GM12878 (cell line): Measurements from ENCODE around the gene SLC45A1. TPM values are rescaled to one million over a fixed set of nuclear protein-coding genes. Genes with fewer than 3 reads are reported as not detected.

Experiments
- CHD1 ChIP-seq: IDR thresholded peaks from 2 replicates; pipeline ENCODE4 v1.6.1; 2012; ENCODE audit warnings: low read depth, low read length, improper control_type of control experiment
- CREB1 ChIP-seq: IDR thresholded peaks from 2 replicates; pipeline ENCODE4 v1.6.1; 2012; ENCODE audit warnings: low read depth, mild to moderate bottlenecking, inconsistent platforms
- FOXM1 ChIP-seq: IDR thresholded peaks from 2 replicates; pipeline ENCODE4 v1.6.1; 2012; ENCODE audit warnings: low read depth, mild to moderate bottlenecking, inconsistent platforms, low read length, moderate library complexity
- IRF4 ChIP-seq: IDR thresholded peaks from 2 replicates; pipeline ENCODE4 v1.6.1; 2011; ENCODE audit warnings: low read depth, low read length
- POU2F2 ChIP-seq: IDR thresholded peaks from 3 replicates; pipeline ENCODE4 v1.6.1; 2011; ENCODE audit warnings: low read depth, mild to moderate bottlenecking, low read length, borderline replicate concordance
- SIN3A ChIP-seq: IDR thresholded peaks from 2 replicates; pipeline ENCODE4 v1.6.1; 2012; ENCODE audit warnings: low read depth, low read length, improper control_type of control experiment
- STAT1 ChIP-seq: fragments of 450-650 bp; conservative IDR thresholded peaks from 2 replicates; pipeline ENCODE4 v1.6.1; 2014; ENCODE audit warnings: antibody characterized with exemption, mild to moderate bottlenecking
- SUPT20H ChIP-seq: IDR thresholded peaks from 2 replicates; pipeline ENCODE4 v1.6.1; 2011; ENCODE audit warnings: low read depth, mild to moderate bottlenecking, low read length, moderate library complexity, borderline replicate concordance; ENCODE audit not compliant: control insufficient read depth
- WRNIP1 ChIP-seq: IDR thresholded peaks from 2 replicates; pipeline ENCODE4 v1.6.1; 2011; ENCODE audit warnings: low read depth, low read length, improper control_type of control experiment, borderline replicate concordance
- ZBTB40 ChIP-seq: fragments of 450-650 bp; IDR thresholded peaks from 2 replicates; pipeline ENCODE4 v1.6.1; 2016; ENCODE audit warnings: mild to moderate bottlenecking, moderate library complexity, borderline replicate concordance
- polyA plus RNA-seq, 11 experiments: library from polyadenylated mRNA; depleted of rRNA in 4 of 11; unstranded in 6 of 11; stranded (reverse) in 5 of 11; fragments of >200 nt; fragmentation: Nextera tagmentation in 4 of 11; fragmentation: Illumina TruSeq in 1 of 11; extraction: Ambion mirVana in 4 of 11; extraction: Trizol in 1 of 11; gene quantifications; 1 replicate in 1 of 11; 2 replicates in 10 of 11; pipeline versions ENCODE4 v1.2.1 to v1.2.3, GENCODE V29; 2011 to 2016; ENCODE audit warnings: inconsistent platforms in 2 of 11, missing spikeins in 2 of 11, low read depth in 1 of 11
- total RNA-seq, 4 experiments: library from RNA; depleted of rRNA in 3 of 4; stranded (reverse); fragments of >200 nt in 3 of 4; fragmentation: Illumina TruSeq in 1 of 4; extraction: Trizol in 1 of 4; gene quantifications; 2 replicates each; pipeline versions ENCODE4 v1.2.1 to v1.2.3, GENCODE V29; 2013 to 2021

The SLC45A1 gene
- total and polyA plus RNA-seq, 10 of the 15 experiments (the other 5 are each of a cell fraction or from before 2014, with no cell fraction given): 0.07 to 0.23 (median 0.13) TPM; not detected in 6

- TF ChIP-seq ZBTB40 (no peak), STAT1 (no peak), CREB1 (no peak), WRNIP1 (no peak), FOXM1 (no peak), SIN3A (no peak), POU2F2 (no peak), CHD1 (no peak), IRF4 (no peak), SUPT20H (no peak)
These were observed 25.6 kb downstream of the SLC45A1 start (continued) for GRCh38 chr1:8343464-8344001.
